H4 (cell line): ENCODE results near the gene ATP6V1F. TPM values are rescaled to one million over a fixed set of nuclear protein-coding genes. Genes with fewer than 3 reads are reported as not detected.

Experiments
- DNase-seq: peaks from one replicate; pipeline ENCODE4 v3.0.0-alpha.2; 2015; ENCODE audit warnings: low spot score
- total RNA-seq: library from RNA; depleted of rRNA; stranded (reverse); fragments of >200 nt; shearing (Covaris generic); gene quantifications from 2 replicates; pipeline ENCODE4 v1.2.3, GENCODE V29; 2014

The ATP6V1F gene
- total RNA-seq, 1 experiment from 2014 or later = 119 TPM

GRCh38 chr7:128835790-128836641 is 26.6 kb upstream of the ATP6V1F start:
- DNase-seq = no peak

DNA sequence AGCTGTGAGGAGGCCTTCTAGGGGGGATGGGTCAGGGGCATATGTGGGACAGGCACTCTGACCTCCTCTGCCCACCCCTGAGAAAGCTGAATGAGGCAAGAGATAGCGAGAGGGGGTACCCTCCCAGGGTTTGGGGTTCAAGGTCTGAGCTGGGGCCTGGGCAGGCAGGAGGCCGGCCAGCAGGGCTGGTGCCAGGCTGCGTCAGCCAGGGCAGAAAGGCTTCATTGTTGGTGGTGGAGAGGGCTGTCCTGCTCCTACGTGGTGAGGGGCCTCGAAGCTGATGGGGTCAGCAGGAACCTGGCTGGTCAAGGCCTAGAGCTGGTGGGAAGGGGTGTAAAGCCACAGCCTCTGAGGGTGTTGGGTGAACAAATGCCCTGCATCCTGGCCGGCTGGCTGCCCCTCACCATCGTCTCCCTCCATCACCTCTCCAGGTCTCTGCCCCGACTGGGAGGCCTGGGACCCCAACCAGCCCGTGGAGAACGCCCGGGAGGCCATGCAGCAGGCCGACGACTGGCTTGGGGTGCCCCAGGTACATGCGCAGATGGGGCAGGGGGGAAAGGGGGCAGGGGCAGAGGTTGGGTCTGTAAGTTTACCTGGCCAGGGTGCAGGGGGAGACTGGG is 25.8 kb upstream of the ATP6V1F start:
- no peak for DNase-seq

DNA sequence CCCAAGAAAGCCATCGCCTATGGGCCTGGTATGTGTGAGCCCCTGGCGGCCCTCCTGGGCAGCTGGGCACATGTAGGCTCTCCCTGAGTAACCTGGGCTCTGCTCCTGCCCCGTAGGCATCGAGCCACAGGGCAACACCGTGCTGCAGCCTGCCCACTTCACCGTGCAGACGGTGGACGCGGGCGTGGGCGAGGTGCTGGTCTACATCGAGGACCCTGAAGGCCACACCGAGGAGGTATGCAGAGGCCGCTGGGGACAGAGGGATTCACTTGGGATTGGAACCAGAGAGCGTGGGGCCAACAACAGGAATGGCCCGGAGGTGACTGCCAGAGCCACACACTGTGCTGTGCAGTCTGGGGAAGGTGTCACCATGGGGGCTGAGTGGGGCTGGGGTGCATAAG is 25.1 kb upstream of the ATP6V1F start:
- DNase-seq = no peak

- no peak for DNase-seq
These were observed 24.4 kb upstream of the ATP6V1F start for GRCh38 chr7:128838109-128838779.

GRCh38 chr7:128838981-128839731 is 23.5 kb upstream of the ATP6V1F start:
- DNase-seq = no peak

- DNase-seq = no peak
These were observed 22.9 kb upstream of the ATP6V1F start for GRCh38 chr7:128839751-128840177.

DNA sequence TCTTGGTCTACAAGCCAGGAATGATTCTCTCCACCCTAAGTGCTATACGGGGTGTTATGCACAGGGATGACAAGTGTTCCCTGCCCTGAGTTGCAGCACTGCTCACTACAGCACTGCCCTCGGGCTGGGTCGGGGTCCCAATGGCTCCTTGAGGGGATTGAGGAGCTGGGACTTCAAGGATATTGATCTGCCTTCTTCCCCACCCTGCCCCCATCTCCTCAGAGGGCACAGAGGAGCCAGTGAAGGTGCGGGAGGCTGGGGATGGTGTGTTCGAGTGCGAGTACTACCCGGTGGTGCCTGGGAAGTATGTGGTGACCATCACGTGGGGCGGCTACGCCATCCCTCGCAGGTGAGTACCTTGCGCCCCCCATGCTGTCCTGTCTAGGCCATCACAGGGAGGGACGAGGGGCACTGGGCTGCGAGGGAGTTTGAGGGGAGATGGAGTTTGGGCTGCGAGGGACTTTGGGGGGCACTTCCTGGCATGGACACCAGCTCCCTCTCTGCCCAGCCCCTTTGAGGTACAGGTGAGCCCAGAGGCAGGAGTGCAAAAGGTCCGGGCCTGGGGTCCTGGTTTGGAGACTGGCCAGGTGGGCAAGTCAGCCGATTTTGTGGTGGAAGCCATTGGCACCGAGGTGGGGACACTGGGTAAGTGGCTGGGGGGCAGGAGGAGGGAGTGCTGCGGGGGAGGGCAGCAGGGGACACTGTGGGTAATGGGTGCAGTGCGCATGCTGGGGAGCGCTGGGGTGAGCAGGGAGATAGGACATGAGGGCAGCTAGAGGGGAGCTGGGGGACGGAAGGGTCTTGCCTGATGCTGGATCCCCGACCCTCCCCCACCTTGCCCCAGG is 22.1 kb upstream of the ATP6V1F start:
- DNase-seq = no peak

DNA sequence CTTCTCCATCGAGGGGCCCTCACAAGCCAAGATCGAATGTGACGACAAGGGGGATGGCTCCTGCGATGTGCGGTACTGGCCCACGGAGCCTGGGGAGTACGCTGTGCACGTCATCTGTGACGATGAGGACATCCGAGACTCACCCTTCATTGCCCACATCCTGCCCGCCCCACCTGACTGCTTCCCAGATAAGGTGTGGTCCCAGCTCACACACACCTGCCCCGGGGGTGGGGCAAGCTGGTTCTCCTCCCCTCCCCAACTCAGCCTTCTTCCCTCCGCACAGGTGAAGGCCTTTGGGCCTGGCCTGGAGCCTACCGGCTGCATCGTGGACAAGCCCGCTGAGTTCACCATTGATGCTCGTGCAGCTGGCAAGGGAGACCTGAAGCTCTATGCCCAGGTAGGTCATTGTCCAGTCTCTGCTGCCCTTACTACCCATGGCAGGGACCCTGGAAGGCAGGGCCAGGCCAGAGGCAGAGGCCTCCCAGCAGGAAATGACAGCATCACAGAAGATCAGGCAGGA is 21.4 kb upstream of the ATP6V1F start:
- no peak for DNase-seq

DNA sequence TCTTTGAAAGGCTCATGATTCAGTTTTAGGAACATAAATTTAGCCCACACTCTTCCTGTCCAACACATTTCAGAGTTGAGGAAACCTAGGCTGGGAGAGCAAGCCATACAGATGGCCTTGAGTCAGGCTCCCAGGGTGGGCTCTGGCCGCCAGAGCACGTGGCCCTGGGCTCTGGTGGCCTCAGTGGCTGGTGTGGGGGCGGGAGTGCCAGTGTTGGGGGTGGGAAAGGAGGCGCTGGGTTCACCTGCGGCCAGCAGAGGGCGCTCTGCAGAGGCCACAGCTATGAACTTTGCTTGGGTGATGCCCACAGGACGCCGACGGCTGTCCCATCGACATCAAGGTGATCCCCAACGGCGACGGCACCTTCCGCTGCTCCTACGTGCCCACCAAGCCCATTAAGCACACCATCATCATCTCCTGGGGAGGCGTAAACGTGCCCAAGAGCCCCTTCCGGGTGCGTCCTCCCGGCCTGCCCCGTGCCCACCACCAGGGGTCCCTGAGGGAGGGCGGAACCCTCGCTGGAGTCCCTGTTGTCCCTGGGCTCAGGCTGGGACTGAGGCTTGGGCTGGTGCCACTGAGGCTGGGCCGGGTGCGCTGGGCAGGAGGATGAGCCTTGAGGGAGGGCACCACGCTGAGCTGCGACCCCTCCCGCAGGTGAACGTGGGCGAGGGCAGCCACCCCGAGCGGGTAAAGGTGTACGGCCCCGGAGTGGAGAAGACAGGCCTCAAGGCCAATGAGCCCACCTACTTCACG is 20.6 kb upstream of the ATP6V1F start:
- no peak for DNase-seq

GRCh38 chr7:128842674-128843641 is 19.7 kb upstream of the ATP6V1F start:
- no peak for DNase-seq

GRCh38 chr7:128843938-128844621 is 18.6 kb upstream of the ATP6V1F start:
- no peak for DNase-seq

GRCh38 chr7:128844777-128845311 is 17.8 kb upstream of the ATP6V1F start:
- DNase-seq = no peak

DNA sequence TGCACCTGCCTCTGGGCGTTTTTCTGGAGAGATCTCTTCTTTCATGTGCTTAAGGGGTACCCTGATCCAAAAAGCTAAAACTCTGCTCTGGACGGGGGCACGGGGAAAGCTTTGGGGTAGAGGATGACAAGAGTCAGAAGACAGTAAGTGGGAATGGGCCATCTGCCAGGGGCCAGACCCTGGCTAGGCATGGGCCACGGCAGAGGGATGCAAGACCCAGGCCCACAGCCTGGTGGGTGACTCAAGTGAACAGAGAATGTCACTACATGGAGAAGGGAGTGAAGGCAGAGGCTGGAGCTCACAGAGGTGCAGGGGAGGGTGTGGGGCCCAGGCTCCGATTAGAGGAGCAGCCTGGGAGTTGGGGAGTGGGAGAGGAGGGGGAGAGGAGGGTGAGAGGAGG is 17.2 kb upstream of the ATP6V1F start:
- no peak for DNase-seq

- no peak for DNase-seq
These were observed 16.7 kb upstream of the ATP6V1F start for GRCh38 chr7:128845987-128846386.

GRCh38 chr7:128846781-128847444 is 15.7 kb upstream of the ATP6V1F start:
- no peak for DNase-seq

DNA sequence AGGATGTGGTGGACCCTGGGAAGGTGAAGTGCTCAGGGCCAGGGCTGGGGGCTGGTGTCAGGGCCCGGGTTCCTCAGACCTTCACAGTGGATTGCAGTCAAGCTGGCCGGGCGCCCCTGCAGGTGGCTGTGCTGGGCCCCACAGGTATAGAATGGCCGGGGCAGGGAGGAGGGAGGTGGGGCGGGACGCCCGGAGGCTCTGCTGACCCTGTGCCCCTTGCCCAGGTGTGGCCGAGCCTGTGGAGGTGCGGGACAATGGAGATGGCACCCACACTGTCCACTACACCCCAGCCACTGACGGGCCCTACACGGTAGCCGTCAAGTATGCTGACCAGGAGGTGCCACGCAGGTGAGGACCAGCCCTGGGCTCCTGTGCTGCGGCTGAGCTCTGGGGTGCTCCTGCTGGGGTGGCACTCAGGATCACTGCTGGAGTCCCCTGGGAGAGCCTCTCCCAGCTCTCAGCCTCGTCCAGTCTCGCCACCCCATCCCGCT is 14.9 kb upstream of the ATP6V1F start:
- no peak for DNase-seq
